ENCODE measurements around the gene CRHBP.
"Not testable (repeated sequence)": the region's sequence is repeated elsewhere in the genome, so short reads cannot be mapped to it uniquely, and the experiment has no call there.

The CRHBP gene, protein sequence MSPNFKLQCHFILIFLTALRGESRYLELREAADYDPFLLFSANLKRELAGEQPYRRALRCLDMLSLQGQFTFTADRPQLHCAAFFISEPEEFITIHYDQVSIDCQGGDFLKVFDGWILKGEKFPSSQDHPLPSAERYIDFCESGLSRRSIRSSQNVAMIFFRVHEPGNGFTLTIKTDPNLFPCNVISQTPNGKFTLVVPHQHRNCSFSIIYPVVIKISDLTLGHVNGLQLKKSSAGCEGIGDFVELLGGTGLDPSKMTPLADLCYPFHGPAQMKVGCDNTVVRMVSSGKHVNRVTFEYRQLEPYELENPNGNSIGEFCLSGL

DNA sequence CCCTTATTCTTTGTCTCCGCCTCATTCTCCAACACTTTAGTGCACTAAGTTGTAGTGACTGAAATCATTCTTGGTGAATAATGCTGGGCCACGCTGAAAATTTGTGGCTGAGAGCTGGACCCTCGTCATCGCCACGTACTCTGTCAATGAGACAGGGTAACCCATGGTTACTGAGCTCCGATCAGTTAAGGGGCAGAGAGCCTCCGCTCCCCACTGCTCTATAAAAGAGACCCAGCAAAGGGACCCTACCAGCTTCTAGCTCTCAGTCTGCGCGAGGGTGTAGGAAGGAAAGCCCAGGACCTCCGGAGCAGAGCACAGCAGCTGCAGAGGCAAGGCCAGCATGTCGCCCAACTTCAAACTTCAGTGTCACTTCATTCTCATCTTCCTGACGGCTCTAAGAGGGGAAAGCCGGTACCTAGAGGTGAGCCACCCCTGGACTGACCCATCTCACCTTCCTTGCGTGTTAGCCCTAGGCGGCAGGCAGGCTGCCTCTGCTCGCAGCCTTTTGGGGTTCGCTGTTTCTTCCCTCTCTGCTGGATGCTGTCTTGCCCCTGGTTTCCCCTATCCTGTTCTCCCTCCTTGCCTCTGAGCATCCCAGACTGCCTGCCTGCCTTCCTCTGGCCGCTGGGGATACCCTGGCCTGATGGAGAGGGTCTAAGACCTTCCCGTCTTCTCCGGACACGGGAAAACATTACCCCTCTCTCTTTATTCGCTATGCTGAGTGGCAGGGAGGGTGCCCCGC lies at the start of gene CRHBP:
Gene CRHBP (plus strand): TSS at position 251 of the 742 bp plus-strand sequence. CDS start 90 bp downstream, at position 341.
- Histone ChIP-seq H3K9me3 (ENCODE audit: control insufficient read depth in 2 of 2, low read length in 2 of 2) (no peaks in the 10 kb centered on the region), H3K36me3 (ENCODE audit: control insufficient read depth in 2 of 2, insufficient read depth in 2 of 2, low read length in 2 of 2) (no peaks in the 10 kb centered on the region), H3K4me1 (ENCODE audit: control insufficient read depth in 2 of 2, insufficient read depth in 2 of 2, low read length in 2 of 2) (no peaks in the 10 kb centered on the region), H3K9ac (ENCODE audit: low read depth in 1 of 2, low read length in 2 of 2) (no peak within 1 kb of the TSS), H3K4me3 (ENCODE audit: low read length in 2 of 2) (peak within 1 kb of the TSS; percentile 5 to 20), H3K27me3 (ENCODE audit: control insufficient read depth in 2 of 2, insufficient read depth in 2 of 2, low read length in 2 of 2) (peaks cover 17% of the 10 kb centered on the region in 2 donors), H3K27ac (ENCODE audit: low read depth in 2 of 2, low read length in 2 of 2) (no peak within 1 kb of the TSS)

DNA sequence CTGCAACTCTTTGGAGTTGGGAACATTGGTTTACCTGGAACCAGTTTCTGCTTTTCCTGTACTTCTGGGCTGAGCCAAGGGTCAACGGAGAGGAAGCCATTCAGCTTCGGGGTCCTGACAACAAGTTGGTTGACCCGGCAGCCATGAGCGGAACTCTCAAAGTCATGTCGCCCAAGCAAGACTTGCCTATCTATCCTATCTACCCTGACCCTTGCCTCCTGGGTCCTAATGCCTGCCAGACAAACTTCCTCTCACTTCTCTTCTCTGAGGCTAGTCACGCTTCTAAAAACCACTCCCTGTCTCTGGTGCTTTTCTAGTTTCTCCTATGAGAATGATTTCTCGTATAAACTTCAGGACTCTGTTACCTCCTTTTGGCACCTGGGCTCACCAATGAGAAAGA lies 44.7 kb upstream of the CRHBP start:
- H3K4me3 ChIP-seq (ENCODE audit: low read length in 2 of 2) = no peak overlapping the region
- H3K4me1 ChIP-seq (ENCODE audit: control insufficient read depth in 2 of 2, insufficient read depth in 2 of 2, low read length in 2 of 2) = no peaks in the 10 kb centered on the region
- no peak overlapping the region for H3K27ac ChIP-seq (ENCODE audit: low read depth in 2 of 2, low read length in 2 of 2)
- H3K27me3 ChIP-seq (ENCODE audit: control insufficient read depth in 2 of 2, insufficient read depth in 2 of 2, low read length in 2 of 2) = no peaks in the 10 kb centered on the region
- H3K9ac ChIP-seq (ENCODE audit: low read depth in 1 of 2, low read length in 2 of 2) = no peak overlapping the region
- H3K9me3 ChIP-seq (ENCODE audit: control insufficient read depth in 2 of 2, low read length in 2 of 2) = no peaks in the 10 kb centered on the region
- H3K36me3 ChIP-seq (ENCODE audit: control insufficient read depth in 2 of 2, insufficient read depth in 2 of 2, low read length in 2 of 2) = no peaks in the 10 kb centered on the region

DNA sequence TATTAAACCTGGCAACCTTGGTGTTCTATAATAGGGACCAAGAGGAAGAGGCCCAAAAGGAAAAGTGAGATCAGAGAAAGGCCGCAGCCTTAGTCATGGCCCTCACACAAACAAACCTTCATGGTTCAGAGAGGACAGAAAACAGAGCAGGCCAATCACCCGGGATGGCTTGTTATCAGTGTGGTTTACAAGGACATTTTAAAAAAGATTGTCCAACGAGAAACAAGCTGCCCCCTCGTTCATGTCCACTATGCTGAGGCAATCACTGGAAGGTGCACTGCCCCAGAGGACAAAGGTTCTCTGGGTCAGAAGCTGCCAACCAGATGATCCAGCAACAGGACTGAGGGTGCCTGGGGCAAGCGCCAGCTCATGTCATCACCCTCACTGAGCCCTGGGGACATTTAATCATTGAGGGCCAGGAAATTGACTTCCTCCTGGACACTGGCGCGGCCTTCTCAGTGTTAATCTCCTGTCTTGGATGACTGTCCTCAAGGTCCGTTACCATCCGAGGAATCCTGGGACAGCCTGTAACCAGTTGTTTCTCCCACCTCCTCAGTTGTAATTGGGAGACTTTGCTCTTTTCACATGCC lies 42.4 kb upstream of the CRHBP start:
- H3K4me1 ChIP-seq (ENCODE audit: control insufficient read depth in 2 of 2, insufficient read depth in 2 of 2, low read length in 2 of 2); H3K4me3 ChIP-seq (ENCODE audit: low read length in 2 of 2); H3K27ac ChIP-seq (ENCODE audit: low read depth in 2 of 2, low read length in 2 of 2); H3K9ac ChIP-seq (ENCODE audit: low read depth in 1 of 2, low read length in 2 of 2); H3K36me3 ChIP-seq (ENCODE audit: control insufficient read depth in 2 of 2, insufficient read depth in 2 of 2, low read length in 2 of 2); H3K27me3 ChIP-seq (ENCODE audit: control insufficient read depth in 2 of 2, insufficient read depth in 2 of 2, low read length in 2 of 2); H3K9me3 ChIP-seq (ENCODE audit: control insufficient read depth in 2 of 2, low read length in 2 of 2): not testable (repeated sequence)

DNA sequence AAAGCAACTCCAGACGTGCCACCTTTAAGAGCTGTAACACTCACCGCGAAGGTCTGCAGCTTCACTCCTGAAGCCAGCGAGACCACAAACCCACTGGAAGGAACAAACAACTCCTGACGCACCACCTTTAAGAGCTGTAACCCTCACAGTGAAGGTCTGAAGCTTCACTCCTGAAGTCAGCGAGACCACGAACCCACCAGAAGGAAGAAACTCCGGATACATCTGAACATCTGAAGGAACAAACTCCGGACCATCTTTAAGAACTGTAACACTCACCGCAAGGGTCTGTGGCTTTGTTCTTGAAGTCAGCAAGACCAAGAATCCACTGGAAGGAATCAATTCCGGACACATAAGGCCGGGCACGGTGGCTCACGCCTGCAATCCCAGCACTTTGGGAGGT lies 38.2 kb upstream of the CRHBP start:
- H3K9me3 ChIP-seq (ENCODE audit: control insufficient read depth in 2 of 2, low read length in 2 of 2); H3K4me1 ChIP-seq (ENCODE audit: control insufficient read depth in 2 of 2, insufficient read depth in 2 of 2, low read length in 2 of 2); H3K27ac ChIP-seq (ENCODE audit: low read depth in 2 of 2, low read length in 2 of 2); H3K4me3 ChIP-seq (ENCODE audit: low read length in 2 of 2); H3K27me3 ChIP-seq (ENCODE audit: control insufficient read depth in 2 of 2, insufficient read depth in 2 of 2, low read length in 2 of 2); H3K36me3 ChIP-seq (ENCODE audit: control insufficient read depth in 2 of 2, insufficient read depth in 2 of 2, low read length in 2 of 2); H3K9ac ChIP-seq (ENCODE audit: low read depth in 1 of 2, low read length in 2 of 2): not testable (repeated sequence)

DNA sequence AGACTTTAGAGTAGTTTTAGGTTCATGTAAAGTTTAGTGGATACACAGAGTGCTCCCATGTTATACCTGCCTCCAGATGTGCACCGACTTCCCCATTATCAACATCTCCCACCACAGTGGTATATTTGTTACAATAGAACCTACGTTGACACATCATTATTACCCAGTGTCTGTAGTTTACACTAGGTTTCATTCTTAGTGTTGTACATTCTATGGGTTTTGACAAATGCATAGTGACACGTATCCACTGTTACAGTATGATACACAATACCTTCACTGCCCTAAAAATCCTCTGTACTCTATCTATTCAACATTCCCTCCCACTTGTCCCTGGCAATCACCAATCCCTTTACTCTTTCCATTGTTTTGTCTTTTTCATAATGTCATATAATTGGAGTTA lies 34.3 kb upstream of the CRHBP start:
- Histone ChIP-seq H3K27me3 (ENCODE audit: control insufficient read depth in 2 of 2, insufficient read depth in 2 of 2, low read length in 2 of 2) (no peaks in the 10 kb centered on the region), H3K27ac (ENCODE audit: low read depth in 2 of 2, low read length in 2 of 2) (no peak overlapping the region), H3K9me3 (ENCODE audit: control insufficient read depth in 2 of 2, low read length in 2 of 2) (no peaks in the 10 kb centered on the region), H3K4me1 (ENCODE audit: control insufficient read depth in 2 of 2, insufficient read depth in 2 of 2, low read length in 2 of 2) (no peaks in the 10 kb centered on the region), H3K4me3 (ENCODE audit: low read length in 2 of 2) (no peak overlapping the region), H3K9ac (ENCODE audit: low read depth in 1 of 2, low read length in 2 of 2) (no peak overlapping the region), H3K36me3 (ENCODE audit: control insufficient read depth in 2 of 2, insufficient read depth in 2 of 2, low read length in 2 of 2) (no peaks in the 10 kb centered on the region)

DNA sequence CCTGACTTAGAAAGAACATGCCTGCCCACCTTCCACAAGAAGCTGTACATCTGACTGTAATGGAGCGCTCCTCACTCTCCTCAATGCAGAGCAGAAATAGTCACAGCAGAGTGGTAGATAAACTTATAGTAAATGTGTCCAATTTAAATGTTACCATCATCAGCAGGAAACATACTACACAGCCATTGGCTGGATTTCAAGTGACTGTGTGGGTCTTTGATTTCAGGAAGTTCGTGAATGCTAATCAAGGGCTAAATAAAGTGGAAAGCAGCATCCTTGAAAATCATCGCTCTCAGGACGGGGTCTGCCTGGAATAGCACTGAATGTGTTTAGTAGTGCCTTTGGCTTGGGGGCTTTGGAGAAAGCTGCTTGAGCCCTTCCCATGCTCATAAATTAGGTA lies 32.4 kb upstream of the CRHBP start:
- H3K4me1 ChIP-seq (ENCODE audit: control insufficient read depth in 2 of 2, insufficient read depth in 2 of 2, low read length in 2 of 2) = no peaks in the 10 kb centered on the region
- no peaks in the 10 kb centered on the region for H3K9me3 ChIP-seq (ENCODE audit: control insufficient read depth in 2 of 2, low read length in 2 of 2)
- H3K27me3 ChIP-seq (ENCODE audit: control insufficient read depth in 2 of 2, insufficient read depth in 2 of 2, low read length in 2 of 2) = no peaks in the 10 kb centered on the region
- H3K9ac ChIP-seq (ENCODE audit: low read depth in 1 of 2, low read length in 2 of 2) = no peak overlapping the region
- no peak overlapping the region for H3K27ac ChIP-seq (ENCODE audit: low read depth in 2 of 2, low read length in 2 of 2)
- no peaks in the 10 kb centered on the region for H3K36me3 ChIP-seq (ENCODE audit: control insufficient read depth in 2 of 2, insufficient read depth in 2 of 2, low read length in 2 of 2)
- no peak overlapping the region for H3K4me3 ChIP-seq (ENCODE audit: low read length in 2 of 2)

DNA sequence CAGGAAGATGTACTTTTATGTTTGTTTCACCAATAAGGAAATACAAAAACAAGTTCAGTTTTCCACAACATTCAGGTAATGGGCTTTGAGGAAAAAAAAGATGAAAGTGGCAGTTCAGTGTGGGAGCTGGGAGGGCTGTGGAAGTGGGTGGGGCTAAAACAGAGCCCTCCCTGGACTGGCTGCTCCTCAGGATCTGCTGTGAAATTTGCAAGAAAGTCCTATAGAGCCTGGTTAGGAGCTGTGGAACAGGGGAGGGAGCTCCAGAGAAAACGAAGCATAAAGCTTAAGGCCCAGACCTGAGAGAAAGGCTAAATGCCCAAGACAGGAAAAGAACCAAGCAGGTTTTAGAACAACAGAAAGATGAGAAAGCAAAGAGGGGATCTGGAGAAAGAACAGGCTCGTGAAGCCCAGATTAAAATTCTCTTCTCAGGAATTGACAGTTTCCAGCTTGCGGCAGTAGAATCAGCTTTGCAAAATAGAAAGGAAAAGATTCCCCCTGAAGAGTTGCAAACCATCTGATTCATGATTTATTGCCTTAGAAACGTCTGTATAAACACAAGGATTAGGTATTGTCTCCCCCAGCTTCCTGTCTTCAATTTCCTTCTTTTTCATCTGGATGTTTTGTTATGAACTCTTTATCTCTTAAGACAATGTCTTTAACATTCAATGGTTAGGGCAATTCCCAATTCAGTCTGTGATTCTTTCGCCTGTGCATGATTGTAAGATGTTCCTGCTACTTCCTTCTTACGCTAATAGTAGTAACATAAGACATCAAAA lies 26.3 kb upstream of the CRHBP start:
- H3K4me3 ChIP-seq (ENCODE audit: low read length in 2 of 2) = no peak overlapping the region
- no peaks in the 10 kb centered on the region for H3K9me3 ChIP-seq (ENCODE audit: control insufficient read depth in 2 of 2, low read length in 2 of 2)
- no peak overlapping the region for H3K9ac ChIP-seq (ENCODE audit: low read depth in 1 of 2, low read length in 2 of 2)
- H3K27me3 ChIP-seq (ENCODE audit: control insufficient read depth in 2 of 2, insufficient read depth in 2 of 2, low read length in 2 of 2) = peaks cover 0 to 1% of the 10 kb centered on the region in 2 donors
- no peaks in the 10 kb centered on the region for H3K36me3 ChIP-seq (ENCODE audit: control insufficient read depth in 2 of 2, insufficient read depth in 2 of 2, low read length in 2 of 2)
- H3K4me1 ChIP-seq (ENCODE audit: control insufficient read depth in 2 of 2, insufficient read depth in 2 of 2, low read length in 2 of 2) = no peaks in the 10 kb centered on the region
- H3K27ac ChIP-seq (ENCODE audit: low read depth in 2 of 2, low read length in 2 of 2) = no peak overlapping the region

DNA sequence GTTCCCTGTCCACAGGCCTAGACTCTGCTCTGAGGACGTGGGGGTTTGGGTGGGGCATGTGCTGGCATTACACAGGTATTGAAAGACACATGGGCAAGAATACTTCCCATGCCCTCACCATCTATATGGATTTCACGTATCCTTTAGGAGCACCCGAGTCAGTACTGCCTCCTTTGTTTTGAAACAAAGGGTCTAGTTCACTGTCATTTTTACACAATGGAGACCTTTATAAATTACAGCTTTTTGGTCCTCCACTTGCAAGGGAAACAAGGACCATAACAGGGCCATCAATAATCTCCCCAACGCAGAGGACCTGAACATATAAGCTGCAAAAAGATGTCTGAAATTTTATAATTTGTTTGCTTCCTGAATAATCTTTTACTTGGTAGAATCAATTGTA lies 24.9 kb upstream of the CRHBP start:
- no peak overlapping the region for H3K27ac ChIP-seq (ENCODE audit: low read depth in 2 of 2, low read length in 2 of 2)
- no peak overlapping the region for H3K9ac ChIP-seq (ENCODE audit: low read depth in 1 of 2, low read length in 2 of 2)
- no peak overlapping the region for H3K4me3 ChIP-seq (ENCODE audit: low read length in 2 of 2)
- H3K36me3 ChIP-seq (ENCODE audit: control insufficient read depth in 2 of 2, insufficient read depth in 2 of 2, low read length in 2 of 2) = no peaks in the 10 kb centered on the region
- H3K4me1 ChIP-seq (ENCODE audit: control insufficient read depth in 2 of 2, insufficient read depth in 2 of 2, low read length in 2 of 2) = no peaks in the 10 kb centered on the region
- peaks cover 0 to 2% of the 10 kb centered on the region in 2 donors for H3K27me3 ChIP-seq (ENCODE audit: control insufficient read depth in 2 of 2, insufficient read depth in 2 of 2, low read length in 2 of 2)
- H3K9me3 ChIP-seq (ENCODE audit: control insufficient read depth in 2 of 2, low read length in 2 of 2) = no peaks in the 10 kb centered on the region

DNA sequence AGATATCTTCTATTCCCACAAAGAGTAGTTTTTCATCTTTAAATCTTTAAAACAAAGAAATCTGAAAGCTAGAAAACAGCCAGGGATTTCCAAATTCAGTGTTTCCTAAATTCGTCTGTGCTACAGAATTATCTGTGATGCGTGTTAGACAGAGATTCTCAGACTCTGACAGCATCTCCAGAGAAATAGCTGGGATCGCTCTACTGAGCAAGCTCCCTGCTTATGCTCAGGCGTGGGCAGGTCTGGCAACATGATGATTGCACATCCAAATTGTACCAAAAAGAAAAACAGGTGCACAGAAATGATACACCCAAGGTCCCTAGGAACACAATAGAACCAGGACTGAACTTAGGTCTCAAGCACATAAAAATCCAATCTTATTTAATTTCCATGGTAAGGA lies 22.8 kb upstream of the CRHBP start:
- Histone ChIP-seq H3K27me3 (ENCODE audit: control insufficient read depth in 2 of 2, insufficient read depth in 2 of 2, low read length in 2 of 2) (peaks cover 0 to 2% of the 10 kb centered on the region in 2 donors), H3K36me3 (ENCODE audit: control insufficient read depth in 2 of 2, insufficient read depth in 2 of 2, low read length in 2 of 2) (no peaks in the 10 kb centered on the region), H3K27ac (ENCODE audit: low read depth in 2 of 2, low read length in 2 of 2) (no peak overlapping the region), H3K4me1 (ENCODE audit: control insufficient read depth in 2 of 2, insufficient read depth in 2 of 2, low read length in 2 of 2) (no peaks in the 10 kb centered on the region), H3K9me3 (ENCODE audit: control insufficient read depth in 2 of 2, low read length in 2 of 2) (no peaks in the 10 kb centered on the region), H3K9ac (ENCODE audit: low read depth in 1 of 2, low read length in 2 of 2) (no peak overlapping the region), H3K4me3 (ENCODE audit: low read length in 2 of 2) (no peak overlapping the region)

DNA sequence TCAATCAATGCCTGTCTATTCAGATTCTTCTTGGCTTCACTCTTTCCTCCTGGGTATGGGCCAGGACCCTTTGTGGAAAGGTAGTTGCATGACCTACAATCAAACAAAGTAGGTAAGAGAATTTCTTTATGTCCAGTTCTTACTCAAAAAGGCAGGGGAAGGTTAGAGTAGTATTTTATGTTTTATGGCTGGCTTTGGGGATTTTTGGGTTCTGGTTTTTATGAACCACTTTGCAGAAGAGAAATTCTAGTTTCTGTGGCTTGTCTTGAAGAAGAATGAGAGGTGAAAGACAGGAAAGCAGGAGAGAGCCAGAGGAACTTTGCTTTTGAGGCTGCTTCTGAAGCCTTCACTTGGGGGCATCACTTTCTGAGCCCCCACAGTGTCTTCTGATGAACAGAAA lies 14.7 kb upstream of the CRHBP start:
- Histone ChIP-seq H3K9ac (ENCODE audit: low read depth in 1 of 2, low read length in 2 of 2) (no peak overlapping the region), H3K9me3 (ENCODE audit: control insufficient read depth in 2 of 2, low read length in 2 of 2) (no peaks in the 10 kb centered on the region), H3K4me1 (ENCODE audit: control insufficient read depth in 2 of 2, insufficient read depth in 2 of 2, low read length in 2 of 2) (no peaks in the 10 kb centered on the region), H3K36me3 (ENCODE audit: control insufficient read depth in 2 of 2, insufficient read depth in 2 of 2, low read length in 2 of 2) (no peaks in the 10 kb centered on the region), H3K4me3 (ENCODE audit: low read length in 2 of 2) (no peak overlapping the region), H3K27me3 (ENCODE audit: control insufficient read depth in 2 of 2, insufficient read depth in 2 of 2, low read length in 2 of 2) (no peaks in the 10 kb centered on the region), H3K27ac (ENCODE audit: low read depth in 2 of 2, low read length in 2 of 2) (no peak overlapping the region)

All from mucosa of rectum (tissue), 2 donors.